C4-2B (cell line): ENCODE data around the gene GCSH.

Experiments
- ZFX ChIP-seq: fragments of 450-650 bp; IDR thresholded peaks from 2 replicates; pipeline ENCODE4 v1.6.1; 2017
- TF ChIP-seq, protein P1 (sequence below): fragments of 450-650 bp; conservative IDR thresholded peaks from 2 replicates; pipeline ENCODE4 v1.5.1; 2017; ENCODE audit warnings: mild to moderate bottlenecking

DNA sequence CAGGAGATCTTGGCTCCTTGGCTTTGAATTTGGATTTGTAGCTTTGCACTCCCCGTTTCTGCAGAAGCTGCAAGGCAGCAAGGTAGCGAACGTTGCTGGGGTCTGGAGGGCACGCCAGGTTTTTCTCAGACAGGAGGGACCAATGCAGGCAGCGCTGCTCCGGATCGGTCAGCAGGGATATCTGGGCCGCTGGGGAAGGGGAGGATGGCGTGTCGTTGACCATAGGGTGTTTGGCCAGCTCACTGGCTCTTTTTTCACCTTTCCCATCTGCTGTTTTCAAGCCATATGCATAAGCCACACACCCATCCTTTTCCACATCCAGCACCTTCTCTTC, 34.9 kb downstream of the GCSH start:
- TF ChIP-seq, protein P1, sequence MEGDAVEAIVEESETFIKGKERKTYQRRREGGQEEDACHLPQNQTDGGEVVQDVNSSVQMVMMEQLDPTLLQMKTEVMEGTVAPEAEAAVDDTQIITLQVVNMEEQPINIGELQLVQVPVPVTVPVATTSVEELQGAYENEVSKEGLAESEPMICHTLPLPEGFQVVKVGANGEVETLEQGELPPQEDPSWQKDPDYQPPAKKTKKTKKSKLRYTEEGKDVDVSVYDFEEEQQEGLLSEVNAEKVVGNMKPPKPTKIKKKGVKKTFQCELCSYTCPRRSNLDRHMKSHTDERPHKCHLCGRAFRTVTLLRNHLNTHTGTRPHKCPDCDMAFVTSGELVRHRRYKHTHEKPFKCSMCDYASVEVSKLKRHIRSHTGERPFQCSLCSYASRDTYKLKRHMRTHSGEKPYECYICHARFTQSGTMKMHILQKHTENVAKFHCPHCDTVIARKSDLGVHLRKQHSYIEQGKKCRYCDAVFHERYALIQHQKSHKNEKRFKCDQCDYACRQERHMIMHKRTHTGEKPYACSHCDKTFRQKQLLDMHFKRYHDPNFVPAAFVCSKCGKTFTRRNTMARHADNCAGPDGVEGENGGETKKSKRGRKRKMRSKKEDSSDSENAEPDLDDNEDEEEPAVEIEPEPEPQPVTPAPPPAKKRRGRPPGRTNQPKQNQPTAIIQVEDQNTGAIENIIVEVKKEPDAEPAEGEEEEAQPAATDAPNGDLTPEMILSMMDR, result no peak
- no peak for TF ChIP-seq ZFX
